CD4-positive, alpha-beta T cell treated with Interleukin-17A for 4 hours (primary cell): ENCODE results near the gene DAZAP1.
"Not testable (repeated sequence)": the region's sequence is repeated elsewhere in the genome, so short reads cannot be mapped to it uniquely, and the experiment has no call there.

ENCODE experiments used
- DNase-seq: peaks from one replicate; pipeline ENCODE4 v3.0.0-alpha.2; 2020; ENCODE audit warnings: mixed read lengths

The DAZAP1 gene

GRCh38 chr19:1474765-1475351 lies 67.5 kb downstream of the DAZAP1 start:
- no peak for DNase-seq

DNA sequence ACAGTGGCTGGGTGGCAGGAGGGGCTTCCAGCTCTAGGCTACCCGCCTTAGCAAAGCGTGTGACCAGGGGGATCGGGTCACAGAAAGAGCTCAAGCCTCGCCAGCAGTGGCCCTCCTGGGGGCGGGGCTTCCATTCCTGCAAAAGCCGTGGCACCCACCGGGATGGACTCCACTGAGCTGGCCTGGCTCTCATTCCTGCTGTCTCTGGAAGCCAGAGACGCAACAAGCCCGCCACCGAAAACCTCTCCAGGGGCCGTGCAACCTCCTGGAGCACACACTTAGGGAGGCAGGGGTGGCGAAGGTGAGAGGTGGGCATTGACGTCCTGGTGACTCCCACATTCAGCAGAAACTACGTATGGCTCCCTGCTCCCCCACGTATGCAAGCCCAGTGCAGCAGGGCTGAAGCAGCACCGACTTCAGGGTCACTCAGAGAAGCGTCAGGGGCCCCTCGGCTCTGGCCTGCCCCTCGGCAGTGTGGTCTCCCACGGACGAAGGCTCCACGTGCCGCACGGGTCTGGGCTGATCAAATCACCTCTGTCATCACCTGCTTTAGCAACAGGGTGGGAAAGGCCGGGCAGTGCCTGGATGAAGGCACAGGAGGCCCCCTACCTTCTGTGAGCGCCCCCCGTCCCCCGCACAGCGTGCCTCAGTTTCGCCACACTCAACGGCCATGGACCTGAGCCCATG lies 68.5 kb downstream of the DAZAP1 start:
- DNase-seq: no peak

- DNase-seq: not testable (repeated sequence)
Observed at GRCh38 chr19:1477056-1477455, 69.7 kb downstream of the DAZAP1 start.

DNA sequence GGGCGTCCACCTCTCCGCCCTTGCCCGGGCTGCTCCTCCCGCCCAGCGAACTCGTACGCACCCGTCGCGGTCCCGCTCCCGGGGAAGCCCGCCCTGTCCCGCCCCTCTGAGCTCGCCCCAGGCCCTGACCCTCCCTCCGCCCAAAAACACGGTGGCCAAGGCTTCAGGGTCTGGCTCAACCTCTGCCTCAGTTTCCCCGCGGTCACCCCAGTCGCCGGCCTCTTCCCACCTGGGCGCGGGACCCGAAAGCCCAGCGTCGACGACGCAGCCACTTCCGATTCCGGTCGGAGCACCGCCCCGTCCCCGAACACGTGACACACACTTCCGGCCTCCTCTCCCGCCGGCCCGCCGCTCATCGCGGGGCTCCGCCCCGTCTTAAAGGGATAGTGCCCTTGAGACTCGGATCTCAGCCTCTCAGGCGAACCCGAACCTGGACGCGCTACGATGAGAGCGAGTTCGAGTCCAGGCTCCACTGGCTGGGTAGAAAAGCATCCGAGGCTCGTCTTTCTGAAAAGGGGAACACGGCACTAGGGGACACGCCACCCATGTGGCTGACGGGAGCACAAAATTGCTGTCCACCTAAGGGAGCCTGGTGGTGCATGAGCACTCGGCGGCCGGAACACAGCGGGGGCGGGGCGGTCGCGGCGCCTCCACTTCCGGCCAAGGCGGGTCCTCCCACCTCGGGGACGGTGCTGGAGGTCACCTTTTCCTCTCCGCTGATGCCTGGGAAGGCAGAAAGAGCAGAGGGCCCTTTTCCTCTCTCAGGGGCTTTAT lies 71.7 kb downstream of the DAZAP1 start, which contains the start of gene C19orf25:
Gene C19orf25 (minus strand): TSS at position 282 of the 774 bp plus-strand sequence. CDS start 312 bp downstream, outside the sequence.
- DNase-seq: peak; percentile 95

DNA sequence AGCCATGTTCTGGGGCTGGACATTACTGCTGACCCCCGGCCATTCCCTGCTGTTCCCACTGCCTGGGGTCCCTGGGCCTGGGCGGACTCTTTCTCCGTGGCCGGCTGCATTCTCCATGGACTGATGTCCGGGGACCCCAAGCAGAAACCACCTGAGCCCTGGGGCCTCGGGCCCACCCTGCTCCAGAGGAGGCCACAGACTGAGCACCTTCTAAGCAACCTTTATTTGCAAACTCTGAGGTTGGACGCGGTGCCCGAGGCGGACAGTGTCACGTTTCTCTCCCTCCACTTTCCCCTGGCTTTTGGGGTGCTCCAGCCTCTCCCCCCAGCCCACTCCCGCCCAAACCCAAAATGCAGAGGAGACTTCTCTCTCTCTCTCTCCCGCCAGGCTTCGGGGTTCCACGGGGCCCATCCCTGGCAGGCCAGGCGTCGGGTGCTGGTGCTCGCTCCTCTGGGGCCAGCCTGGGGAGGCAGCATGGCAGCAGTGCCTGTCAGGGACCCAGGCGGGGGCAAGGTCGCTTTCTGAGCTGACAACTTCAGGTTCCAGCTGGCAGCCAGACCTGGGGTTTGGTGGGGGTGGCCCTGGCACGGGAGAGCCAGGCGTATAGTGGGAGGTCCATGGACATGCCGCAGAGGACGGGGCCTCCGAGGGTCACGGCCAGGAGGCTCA lies 74.0 kb downstream of the DAZAP1 start:
- no peak for DNase-seq

DNA sequence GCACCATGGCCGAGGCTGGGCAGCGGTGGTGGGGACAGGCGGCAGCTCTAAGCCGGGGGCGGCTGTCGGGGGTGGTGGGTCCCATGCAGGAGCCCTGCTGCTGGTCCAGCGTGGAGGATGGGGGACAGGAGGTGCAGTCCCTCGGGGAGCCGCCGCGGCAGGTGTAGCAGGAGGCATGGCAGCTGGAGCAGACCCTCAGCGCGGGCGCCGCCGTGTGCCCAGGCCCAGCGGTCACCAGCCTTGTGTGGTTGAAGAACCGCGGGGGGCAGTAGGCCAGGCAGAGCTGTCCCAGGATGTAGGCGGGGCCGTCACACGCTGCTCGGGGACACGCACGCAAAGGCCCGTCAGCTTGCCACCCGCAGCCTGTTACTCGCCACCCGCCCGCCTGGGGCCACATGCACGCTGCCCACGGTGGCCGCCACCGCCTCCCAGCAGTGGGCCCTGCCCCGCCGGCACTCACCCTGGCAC lies 74.5 kb downstream of the DAZAP1 start:
- no peak for DNase-seq

GRCh38 chr19:1482361-1483130 lies 75.2 kb downstream of the DAZAP1 start:
- no peak for DNase-seq

DNA sequence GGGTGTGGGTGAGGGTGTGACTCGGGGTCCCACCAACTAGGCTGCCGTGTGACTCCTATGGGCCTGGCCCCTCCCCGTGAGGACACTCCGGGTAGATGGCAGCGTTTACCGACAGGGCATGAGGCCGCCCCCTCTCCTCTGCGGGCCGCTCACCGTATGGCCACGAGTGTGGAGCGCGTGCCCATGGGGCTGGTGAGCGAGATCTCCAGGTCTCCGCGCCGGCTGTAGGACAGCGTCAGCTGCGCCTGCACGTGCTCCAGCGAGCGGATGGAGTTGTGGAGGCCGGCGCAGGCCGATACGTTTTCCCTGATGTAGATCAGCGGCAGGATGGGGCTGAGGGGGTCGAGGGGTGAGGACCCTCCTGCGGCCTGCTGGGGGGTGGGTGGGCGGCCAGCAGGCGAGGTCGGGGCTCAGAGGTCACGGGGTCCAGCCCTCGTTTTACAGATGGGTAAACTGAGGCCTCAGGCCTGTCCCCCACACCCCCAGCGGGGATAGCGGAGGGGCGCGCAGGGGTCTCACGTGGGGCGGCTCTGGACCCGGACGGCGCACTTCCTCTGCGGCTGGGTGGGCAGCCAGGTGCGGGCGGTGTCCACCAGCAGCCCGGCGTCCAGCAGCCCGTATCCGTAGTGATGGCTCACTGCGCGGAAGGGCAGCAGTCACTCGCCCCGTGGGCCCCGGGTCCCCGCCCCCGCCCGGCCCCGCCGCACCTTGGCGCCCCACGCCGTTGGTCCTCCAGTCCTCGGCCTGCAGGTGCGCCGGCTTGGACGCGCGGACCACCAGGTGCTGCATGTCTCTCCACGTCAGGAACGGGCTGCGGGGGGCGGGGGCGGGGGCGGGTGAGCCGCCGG lies 76.0 kb downstream of the DAZAP1 start:
- no peak for DNase-seq

DNA sequence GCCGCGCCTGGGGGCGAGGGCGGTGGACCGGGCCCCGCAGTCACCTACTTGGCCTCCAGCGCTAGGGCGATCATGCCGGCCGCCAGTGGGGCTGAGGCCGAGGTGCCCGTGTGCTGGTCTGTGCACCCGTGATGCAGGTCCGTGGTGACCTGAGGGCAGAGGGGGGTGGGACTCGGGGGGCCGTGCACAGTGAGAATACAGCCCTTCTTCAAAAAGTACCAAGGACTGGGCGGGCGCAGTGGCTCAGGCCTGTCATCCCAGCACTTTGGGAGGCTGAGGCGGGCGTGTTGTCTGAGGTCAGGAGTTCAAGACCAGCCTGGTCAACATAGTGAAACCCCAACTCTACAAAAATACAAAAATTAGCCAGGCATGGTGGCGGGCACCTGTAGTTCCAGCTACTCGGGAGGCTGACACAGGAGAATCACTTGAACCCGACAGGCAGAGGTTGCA lies 76.6 kb downstream of the DAZAP1 start:
- no peak for DNase-seq
